UCSD-AML1 (cell line): ENCODE measurements around the gene ZNF394.

Experiments used
- DNase-seq: peaks from one replicate; lab custom pipeline; 2025; ENCODE audit not compliant: unreplicated experiment; lab: John Stamatoyannopoulos, UW

Gene ZNF394

GRCh38 chr7:99497766-99498545 lies 2.1 kb downstream of the ZNF394 start:
- no peak for DNase-seq

- no peak for DNase-seq
Measured at GRCh38 chr7:99493823-99494222, 6.3 kb downstream of the ZNF394 start.

GRCh38 chr7:99490878-99491277 lies 9.2 kb downstream of the ZNF394 start:
- no peak for DNase-seq

GRCh38 chr7:99489235-99489634 lies 10.8 kb downstream of the ZNF394 start:
- no peak for DNase-seq

GRCh38 chr7:99485094-99485493 lies 15.0 kb downstream of the ZNF394 start:
- no peak for DNase-seq

GRCh38 chr7:99478464-99479440 lies 21.3 kb downstream of the ZNF394 start:
- no peak for DNase-seq

- DNase-seq = no peak
Measured at GRCh38 chr7:99476107-99476506, 24.0 kb downstream of the ZNF394 start.

- peak; percentile 12 for DNase-seq
Measured at GRCh38 chr7:99473315-99473596, 26.8 kb downstream of the ZNF394 start.

GRCh38 chr7:99472561-99473314 lies 27.3 kb downstream of the ZNF394 start, which contains the start of gene ZNF789:
Gene ZNF789, plus strand, starts transcription at chr7:99472890. Its CDS starts 3,567 bp downstream, at chr7:99476457.
- peak; percentile 88 for DNase-seq

- no peak for DNase-seq
Measured at GRCh38 chr7:99469381-99470065, 30.6 kb downstream of the ZNF394 start.

- no peak for DNase-seq
Measured at GRCh38 chr7:99468336-99468918, 31.7 kb downstream of the ZNF394 start.

GRCh38 chr7:99465421-99465768 lies 34.7 kb downstream of the ZNF394 start:
- no peak for DNase-seq

- no peak for DNase-seq
Measured at GRCh38 chr7:99461221-99461620, 38.9 kb downstream of the ZNF394 start.

- no peak for DNase-seq
Measured at GRCh38 chr7:99460651-99461050, 39.4 kb downstream of the ZNF394 start.

- peak; percentile 16 for DNase-seq
Measured at GRCh38 chr7:99459087-99459486, 41.0 kb downstream of the ZNF394 start.

- DNase-seq = no peak
Measured at GRCh38 chr7:99457650-99458493, 42.2 kb downstream of the ZNF394 start.

GRCh38 chr7:99457050-99457649 lies 42.9 kb downstream of the ZNF394 start:
- DNase-seq = no peak

GRCh38 chr7:99456288-99456687 lies 43.8 kb downstream of the ZNF394 start:
- DNase-seq = no peak

GRCh38 chr7:99455874-99456273 lies 44.2 kb downstream of the ZNF394 start:
- no peak for DNase-seq
